SK-N-MC (cell line): ENCODE data around the gene FAR2.

Source experiments
- EZH2 ChIP-seq: fragments of 200-600 bp; sonication (generic); IDR thresholded peaks from one replicate; pipeline ENCODE4 v1.6.1; 2017; ENCODE audit warnings: antibody characterized with exemption
- FOXP2 ChIP-seq: optimal IDR thresholded peaks from 2 replicates; pipeline ENCODE3; 2011; ENCODE audit warnings: mild to moderate bottlenecking, moderate library complexity; ENCODE audit not compliant: insufficient read depth; ENCODE audit errors: extremely low read length, control extremely low read depth
- POLR2AphosphoS5 ChIP-seq: IDR thresholded peaks from 2 replicates; pipeline ENCODE4 v1.6.1; 2012; ENCODE audit warnings: mild to moderate bottlenecking, low read depth, low read length, borderline replicate concordance

DNA sequence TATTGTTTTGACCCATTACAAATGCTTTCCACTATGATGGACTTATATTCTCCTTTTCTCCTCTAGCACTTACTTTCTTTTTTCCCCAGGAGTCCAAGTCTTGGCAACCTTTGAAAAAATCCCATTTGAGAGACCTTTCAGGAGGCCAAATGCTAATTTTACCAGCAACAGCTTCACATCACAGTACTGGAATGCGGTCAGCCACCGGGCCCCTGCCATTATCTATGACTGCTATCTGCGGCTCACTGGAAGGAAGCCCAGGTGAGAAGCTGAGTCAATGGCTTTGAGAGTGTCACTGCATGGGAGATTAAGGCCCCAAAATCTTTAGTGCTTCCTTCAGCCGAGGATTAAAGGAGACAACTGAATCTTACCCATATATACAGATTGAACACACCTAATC, 167.7 kb downstream of the FAR2 start:
- TF ChIP-seq POLR2AphosphoS5 (no peak), EZH2 (no peak), FOXP2 (no peak)
